MCF 10A (cell line): Measurements from ENCODE around the gene ZNF587. TPM values are rescaled to one million over a fixed set of nuclear protein-coding genes. Genes with fewer than 3 reads are reported as not detected.
"Not testable (repeated sequence)": the region's sequence is repeated elsewhere in the genome, so short reads cannot be mapped to it uniquely, and the experiment has no call there.

Source experiments
- BruUV-seq: library from RNA; stranded (reverse); fragments of 400-500 nt; replicated peaks from 2 replicates; lab custom pipeline; 2021; lab: Mats Ljungman, UMichigan
- CTCF ChIA-PET: fragments of 300-600 bp; sonication (Branson Sonifier 250); formaldehyde crosslinking; extraction: SDS; loops from one replicate; lab custom pipeline; 2021; ENCODE audit warnings: antibody characterized with exemption, inconsistent platforms; lab: Yijun Ruan, JAX
- POLR2A ChIA-PET: fragments of 300-600, 350-650 bp; sonication (Branson Sonifier 250); formaldehyde crosslinking; extraction: SDS; loops from one replicate; lab custom pipeline; 2020; ENCODE audit warnings: antibody characterized with exemption, inconsistent platforms; lab: Yijun Ruan, JAX
- DNase-seq: peaks from one replicate; pipeline ENCODE4 v3.0.0-alpha.2; 2018; ENCODE audit not compliant: unreplicated experiment
- H3K27ac Mint-ChIP-seq: one replicate; pipeline ENCODE4 v1.8.0; 2022; ENCODE audit warnings: mild to moderate bottlenecking, low read depth, mixed read lengths; ENCODE audit not compliant: unreplicated experiment
- H3K27me3 Mint-ChIP-seq: one replicate; pipeline ENCODE4 v1.8.0; 2022; ENCODE audit warnings: mixed read lengths; ENCODE audit not compliant: insufficient read depth, unreplicated experiment
- H3K36me3 Mint-ChIP-seq: one replicate; pipeline ENCODE4 v1.8.0; 2022; ENCODE audit warnings: mild to moderate bottlenecking, moderate library complexity, mixed read lengths; ENCODE audit not compliant: insufficient read depth, unreplicated experiment
- H3K4me1 Mint-ChIP-seq: one replicate; pipeline ENCODE4 v1.8.0; 2022; ENCODE audit warnings: mixed read lengths; ENCODE audit not compliant: insufficient read depth, unreplicated experiment
- H3K4me3 Mint-ChIP-seq: one replicate; pipeline ENCODE4 v1.8.0; 2022; ENCODE audit warnings: mild to moderate bottlenecking, moderate library complexity, mixed read lengths; ENCODE audit not compliant: unreplicated experiment
- H3K9me3 Mint-ChIP-seq: one replicate; pipeline ENCODE4 v1.8.0; 2022; ENCODE audit warnings: mixed read lengths; ENCODE audit not compliant: unreplicated experiment
- CTCF ChIP-seq: fragments of 200-600 bp; IDR thresholded peaks from one replicate; pipeline ENCODE4 v1.8.0; 2022; ENCODE audit warnings: antibody characterized with exemption, mild to moderate bottlenecking; ENCODE audit not compliant: unreplicated experiment
- intact Hi-C: fragments of 100-400 bp; cut with micrococcal nuclease; formaldehyde crosslinking; loops from 2 replicates; pipeline ENCODE4 v1.14.1; 2022
- total RNA-seq: library from RNA; stranded (reverse); gene quantifications from 2 replicates; pipeline ENCODE4 v1.2.3, GENCODE V29; 2022

Gene ZNF587
- total RNA-seq, 1 experiment from 2014 or later: 32.4 TPM

- TF ChIP-seq CTCF: no peak
- no TSS peak for BruUV-seq
- H3K4me1 Mint-ChIP-seq: peaks cover 3% of the 10 kb centered on the region
- ChIA-PET POLR2A (no interaction called here), CTCF (no interaction called here)
- peak overlapping the region; percentile 39 for H3K27ac Mint-ChIP-seq
- H3K9me3 Mint-ChIP-seq: no peaks in the 10 kb centered on the region
- no peak for DNase-seq
- intact Hi-C loops: no loop called here
- peaks cover 28% of the 10 kb centered on the region for H3K36me3 Mint-ChIP-seq
- no peak overlapping the region for H3K4me3 Mint-ChIP-seq
- H3K27me3 Mint-ChIP-seq: no peaks in the 10 kb centered on the region
Measured at GRCh38 chr19:57829316-57829715, 20.3 kb upstream of the ZNF587 start.

GRCh38 chr19:57830071-57830602 lies 19.5 kb upstream of the ZNF587 start, which contains the start of gene ZNF587B:
ZNF587B (plus strand) TSS chr19:57830299; CDS start chr19:57830529, 230 bp downstream.
- Mint-ChIP-seq H3K4me3 (no peak within 1 kb of the TSS), H3K4me1 (no peaks in the 10 kb centered on the region), H3K36me3 (peaks cover 24% of the 10 kb centered on the region), H3K27ac (peak within 1 kb of the TSS; percentile 39), H3K27me3 (no peaks in the 10 kb centered on the region), H3K9me3 (no peaks in the 10 kb centered on the region)
- ChIA-PET POLR2A (interaction anchor here (0.5 kb wide), 1 partner anchor 1739 kb away, joined by 3 read pairs; no protein-coding TSS in a partner anchor), CTCF (interaction anchor here (0.6 to 1.1 kb wide), 2 partner anchors 179 to 462 kb away, joined by 3 read pairs; no protein-coding TSS in a partner anchor)
- DNase-seq: peak; percentile 11
- BruUV-seq: no TSS peak
- peak; percentile 23 for TF ChIP-seq CTCF
- intact Hi-C loops: no loop called here

- CTCF ChIA-PET: interaction anchor here (0.6 kb wide), 1 partner anchor 536 kb away, joined by 5 read pairs; no protein-coding TSS in a partner anchor
- intact Hi-C loops, H3K4me3 Mint-ChIP-seq, POLR2A ChIA-PET, DNase-seq, H3K4me1 Mint-ChIP-seq, H3K27ac Mint-ChIP-seq, H3K27me3 Mint-ChIP-seq, BruUV-seq, H3K9me3 Mint-ChIP-seq: not testable (repeated sequence)
- H3K36me3 Mint-ChIP-seq: peaks cover 35% of the 10 kb centered on the region
Measured at GRCh38 chr19:57836991-57837390, 12.7 kb upstream of the ZNF587 start.

- H3K4me3 Mint-ChIP-seq, intact Hi-C loops, POLR2A ChIA-PET, H3K27me3 Mint-ChIP-seq, H3K9me3 Mint-ChIP-seq, DNase-seq, H3K4me1 Mint-ChIP-seq, BruUV-seq, H3K27ac Mint-ChIP-seq: not testable (repeated sequence)
- H3K36me3 Mint-ChIP-seq: peaks cover 43% of the 10 kb centered on the region
- CTCF ChIA-PET: interaction anchor here (0.6 kb wide), 1 partner anchor 321 kb away, joined by 3 read pairs; no protein-coding TSS in a partner anchor
Measured at GRCh38 chr19:57838622-57839191, 11.0 kb upstream of the ZNF587 start.

GRCh38 chr19:57841122-57841763 lies 8.4 kb upstream of the ZNF587 start:
- intact Hi-C loops: no loop called here
- Mint-ChIP-seq H3K27me3 (no peaks in the 10 kb centered on the region), H3K4me3 (no peak overlapping the region), H3K4me1 (peaks cover 5% of the 10 kb centered on the region), H3K36me3 (peaks cover 57% of the 10 kb centered on the region), H3K27ac (no peak overlapping the region), H3K9me3 (no peaks in the 10 kb centered on the region)
- POLR2A ChIA-PET: no interaction called here
- CTCF ChIA-PET: no interaction called here
- no peak for TF ChIP-seq CTCF
- DNase-seq: no peak
- BruUV-seq: no TSS peak

GRCh38 chr19:57847164-57847563 lies 2.5 kb upstream of the ZNF587 start:
- intact Hi-C loops, POLR2A ChIA-PET, DNase-seq, H3K9me3 Mint-ChIP-seq, H3K27ac Mint-ChIP-seq, H3K27me3 Mint-ChIP-seq, BruUV-seq, H3K4me3 Mint-ChIP-seq: not testable (repeated sequence)
- CTCF ChIA-PET: interaction anchor here (0.7 kb wide), 2 partner anchors 28 to 1495 kb away, joined by 3 to 4 read pairs; no protein-coding TSS in a partner anchor
- peaks cover 19% of the 10 kb centered on the region for H3K4me1 Mint-ChIP-seq
- peaks cover 53% of the 10 kb centered on the region for H3K36me3 Mint-ChIP-seq
